HG03159 (cell line): ENCODE measurements around the gene VEGFA.

Experiments used
- ATAC-seq: cut with Tn5 transposase; IDR thresholded peaks from one replicate; pipeline ENCODE4 v1.9.1; 2021; ENCODE audit warnings: mild to moderate bottlenecking, moderate library complexity; ENCODE audit not compliant: unreplicated experiment

The VEGFA gene

GRCh38 chr6:43784049-43784855 is 14.2 kb downstream of the VEGFA start:
- no peak for ATAC-seq

- no peak for ATAC-seq
Observed at GRCh38 chr6:43785220-43785752, 15.3 kb downstream of the VEGFA start.

GRCh38 chr6:43785904-43786303 is 15.9 kb downstream of the VEGFA start:
- ATAC-seq: no peak

- no peak for ATAC-seq
Observed at GRCh38 chr6:43786664-43787329, 16.8 kb downstream of the VEGFA start.

GRCh38 chr6:43788301-43788700 is 18.3 kb downstream of the VEGFA start:
- ATAC-seq: no peak

DNA sequence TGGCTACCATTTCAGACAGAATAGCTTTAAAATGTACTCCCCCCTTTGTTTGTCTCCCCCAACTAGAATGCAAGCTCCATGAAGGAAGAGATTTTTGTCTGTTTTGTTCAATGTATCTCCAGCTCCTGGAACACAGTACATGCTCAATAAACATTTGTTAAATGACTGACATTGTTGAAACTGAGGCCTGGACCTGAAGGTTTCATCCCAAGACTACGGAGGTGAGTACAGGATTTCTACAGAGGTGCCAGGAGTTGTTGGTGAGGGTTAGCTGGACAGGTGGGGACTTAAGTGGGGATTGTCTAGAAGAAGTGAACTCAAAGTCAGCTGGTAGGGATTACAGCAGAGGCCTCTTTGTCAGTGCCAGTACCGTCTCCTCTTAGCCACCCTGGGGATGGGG is 19.4 kb downstream of the VEGFA start:
- ATAC-seq: no peak

GRCh38 chr6:43790031-43790430 is 20.0 kb downstream of the VEGFA start:
- ATAC-seq: no peak

- no peak for ATAC-seq
Observed at GRCh38 chr6:43791745-43792422, 21.9 kb downstream of the VEGFA start.

DNA sequence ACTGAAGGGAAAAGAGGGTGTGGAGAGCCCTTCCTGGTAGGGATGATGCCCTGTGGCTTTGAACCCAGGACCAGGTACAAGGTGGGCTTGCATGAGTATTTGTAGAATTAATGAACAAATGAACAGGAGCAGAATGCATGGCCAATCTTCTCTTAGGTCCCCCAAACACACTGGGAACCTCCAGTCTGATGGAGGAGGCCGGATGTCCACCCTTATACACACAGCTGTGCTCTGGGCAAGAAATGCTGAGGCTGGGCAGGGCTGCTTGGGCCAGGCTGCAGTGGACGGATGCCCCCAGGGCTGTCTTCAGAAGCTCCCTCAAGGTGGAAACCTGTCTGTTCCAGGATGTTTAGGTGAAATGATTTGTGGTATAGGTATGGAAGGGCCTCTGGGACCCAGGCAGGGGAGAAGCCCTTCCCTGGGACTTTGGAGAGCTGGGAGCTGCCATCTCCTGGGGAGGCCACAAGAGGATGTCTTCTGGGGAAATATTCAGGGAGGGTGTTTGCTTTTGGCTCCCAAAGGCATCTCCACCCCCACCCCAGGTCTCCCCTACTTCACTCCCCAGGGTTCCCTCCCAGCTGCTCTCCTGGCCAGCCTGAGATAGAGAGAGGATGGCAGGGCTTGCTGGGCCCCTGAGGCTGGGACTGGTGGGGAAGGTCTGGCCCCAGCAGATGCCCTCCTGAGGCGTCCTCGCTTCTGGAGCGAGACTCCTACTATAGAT is 23.3 kb downstream of the VEGFA start:
- no peak for ATAC-seq

DNA sequence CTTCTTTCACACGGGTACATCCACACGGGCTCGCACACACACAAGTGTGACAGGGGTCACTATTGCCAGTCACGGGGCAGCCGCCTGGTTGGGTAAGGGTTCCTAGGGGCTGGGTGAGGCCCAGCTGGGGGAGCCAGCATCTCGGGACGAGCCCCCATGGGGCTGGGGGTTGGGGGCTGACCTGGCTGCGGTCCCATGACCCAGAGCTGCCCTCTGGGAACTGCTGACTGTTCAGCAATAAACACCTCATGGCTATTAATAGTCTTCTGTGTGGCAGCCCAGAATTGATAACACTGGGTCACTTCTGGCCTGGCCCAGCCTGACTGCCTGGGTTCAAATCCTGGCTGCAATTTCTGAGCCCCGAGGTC is 23.8 kb downstream of the VEGFA start:
- ATAC-seq: no peak

DNA sequence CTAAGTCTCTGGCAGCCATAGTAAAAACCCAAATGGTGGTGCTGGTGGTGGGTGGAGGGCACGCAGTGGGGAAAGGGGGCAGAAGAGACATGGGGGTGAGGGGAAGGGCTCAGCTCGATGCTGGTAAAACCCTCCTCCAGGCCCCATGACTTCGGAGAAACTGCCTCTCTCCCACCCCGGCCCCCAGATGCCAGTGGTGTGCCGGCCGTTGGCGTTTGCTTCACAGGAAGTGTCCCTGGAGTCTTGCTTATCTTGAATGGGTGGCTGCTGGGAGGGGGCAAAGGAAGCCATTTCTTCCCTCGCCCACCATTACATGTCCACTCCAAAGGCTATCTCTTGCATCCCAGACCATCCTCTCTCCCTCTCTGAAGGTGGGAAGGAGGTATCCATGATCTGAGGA is 25.4 kb downstream of the VEGFA start:
- ATAC-seq: no peak

- ATAC-seq: no peak
Observed at GRCh38 chr6:43796168-43796567, 26.2 kb downstream of the VEGFA start.

DNA sequence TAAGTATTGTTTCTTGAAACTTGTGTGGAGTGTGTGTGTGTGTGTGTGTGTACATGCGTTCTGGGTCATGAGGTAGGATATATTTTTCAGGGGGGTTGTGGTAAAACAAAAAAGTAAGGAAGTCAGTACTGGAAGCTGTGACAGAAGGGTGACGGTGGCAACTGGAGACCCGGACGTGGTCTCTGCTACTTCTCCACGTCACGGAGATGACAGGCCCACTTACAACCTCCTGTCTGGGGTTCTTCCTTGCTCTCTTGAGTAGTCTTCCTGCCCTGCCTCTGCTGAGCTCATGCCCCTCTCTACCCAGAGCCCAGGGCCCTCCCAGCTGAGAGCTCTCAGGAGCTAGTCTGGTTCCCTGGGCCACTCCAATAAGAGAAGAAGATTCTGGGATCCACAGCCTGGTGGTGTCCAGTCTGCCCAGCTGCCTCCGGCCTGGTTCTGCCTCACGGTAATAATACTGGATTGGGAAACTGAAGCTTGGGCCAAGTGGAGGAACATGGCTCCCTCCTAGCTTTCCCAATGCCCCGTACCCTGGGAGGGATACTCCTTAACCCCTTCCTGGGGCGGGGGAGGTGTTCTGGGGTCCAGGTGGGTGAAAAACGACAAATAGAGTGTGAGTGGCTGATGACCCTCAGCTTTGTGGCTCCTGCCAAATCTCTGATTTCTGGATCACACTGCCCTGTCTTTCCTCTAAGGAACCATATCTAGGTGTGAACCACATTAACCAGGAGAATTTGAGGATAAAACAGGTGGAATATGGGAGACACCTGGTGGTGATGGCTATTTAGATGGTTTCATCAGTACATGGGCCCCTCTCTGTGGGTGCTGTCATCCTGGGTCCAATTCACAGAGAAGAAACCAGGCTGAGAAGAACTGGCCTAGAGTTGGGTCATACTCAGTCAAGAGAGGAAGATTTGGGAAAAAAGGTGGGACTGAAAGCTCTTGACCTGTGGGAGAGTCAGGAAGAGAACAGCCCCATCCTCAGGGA is 27.2 kb downstream of the VEGFA start:
- no peak for ATAC-seq

DNA sequence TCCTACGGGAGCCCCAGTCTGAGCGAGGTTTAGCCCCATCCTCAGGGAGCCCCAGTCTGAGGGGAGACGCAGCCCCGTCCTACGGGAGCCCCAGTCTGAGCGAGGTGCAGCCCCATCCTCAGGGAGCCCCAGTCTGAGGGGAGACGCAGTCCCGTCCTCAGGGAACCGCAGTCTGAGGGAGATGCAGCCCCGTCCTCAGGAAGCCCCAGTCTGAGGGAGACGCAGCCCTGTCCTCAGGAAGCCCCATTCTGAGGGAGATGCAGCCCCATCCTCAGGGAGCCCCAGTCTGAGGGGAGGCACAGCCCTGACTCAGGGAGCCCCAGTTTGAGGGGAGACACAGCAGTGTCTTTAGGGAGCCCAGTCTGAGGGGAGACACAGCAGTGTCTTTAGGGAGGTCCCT is 27.9 kb downstream of the VEGFA start:
- ATAC-seq: no peak

- ATAC-seq: no peak
Observed at GRCh38 chr6:43798688-43799444, 28.9 kb downstream of the VEGFA start.

DNA sequence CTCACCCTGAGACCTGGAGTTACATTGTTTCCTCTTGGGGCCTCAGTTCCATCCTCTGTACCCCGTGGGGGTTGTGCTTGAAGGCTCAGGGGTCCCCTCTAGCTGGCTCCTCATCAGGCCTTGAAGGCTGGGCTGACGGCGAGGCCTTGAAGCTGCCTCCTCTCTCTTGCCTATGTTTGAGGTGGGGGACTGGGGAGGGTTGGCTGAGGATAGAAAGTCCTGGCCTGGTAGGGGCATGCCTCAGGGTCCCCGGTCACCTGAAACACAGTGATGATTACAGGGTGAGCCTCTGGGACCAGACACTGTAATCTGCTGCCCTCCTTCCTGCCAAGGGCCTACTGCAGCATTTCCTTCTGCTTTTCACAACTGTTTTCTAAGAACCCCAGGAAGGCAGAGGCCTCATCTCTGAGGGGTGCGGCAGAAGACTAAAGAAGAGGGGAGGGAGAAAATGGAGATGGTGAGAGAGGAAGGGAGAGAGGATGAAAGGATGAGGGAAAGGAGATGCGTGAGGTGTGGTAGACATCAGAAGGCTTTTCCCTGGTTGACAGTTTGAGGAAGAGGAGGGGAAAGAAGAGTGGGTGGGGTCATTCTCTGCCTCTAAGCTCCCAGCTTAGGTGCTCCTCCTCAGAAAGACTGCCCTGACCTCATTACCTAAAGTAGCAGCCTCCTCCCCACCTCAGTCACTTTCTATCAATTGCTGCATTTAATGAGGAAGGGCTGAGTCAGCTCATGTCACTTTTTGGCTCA is 29.7 kb downstream of the VEGFA start:
- ATAC-seq: no peak

- ATAC-seq: no peak
Observed at GRCh38 chr6:43800298-43800623, 30.2 kb downstream of the VEGFA start.

DNA sequence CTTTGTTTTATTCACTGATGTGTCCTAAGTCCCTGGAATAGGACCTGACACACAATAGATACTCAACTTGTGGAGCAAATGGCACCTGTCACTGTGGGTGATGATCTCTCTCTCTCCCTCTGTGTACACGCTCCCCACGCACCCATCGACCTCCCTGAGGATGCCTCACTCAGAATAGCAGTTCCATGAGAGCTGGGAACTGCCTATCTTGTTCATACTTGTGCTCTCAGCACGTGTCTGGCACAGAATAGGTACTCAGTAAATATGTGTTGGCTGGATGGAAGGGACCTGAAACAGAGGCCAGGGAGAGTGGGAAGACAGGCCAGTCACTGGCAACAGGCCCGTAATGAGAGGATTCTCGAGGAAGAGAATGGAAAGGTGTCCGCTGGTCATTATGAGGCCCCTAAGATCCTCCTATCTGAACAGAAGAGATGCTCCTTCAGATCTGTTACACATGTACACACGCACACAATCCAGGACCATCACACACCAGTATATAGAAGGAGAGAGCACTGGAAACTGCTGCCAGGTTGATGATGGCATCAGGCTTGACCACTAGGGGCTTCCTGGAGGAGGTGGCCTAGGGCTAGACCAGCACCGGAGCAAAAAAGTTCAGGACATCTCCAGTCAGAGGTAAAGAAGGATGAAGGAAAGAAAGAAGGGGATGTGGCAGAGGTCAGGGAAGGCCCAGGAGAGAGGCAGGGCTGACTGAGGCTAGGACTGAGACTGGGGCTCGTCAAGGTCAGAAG is 30.9 kb downstream of the VEGFA start:
- no peak for ATAC-seq
